Measurements from ENCODE around the gene SLC10A6.

The SLC10A6 gene

DNA sequence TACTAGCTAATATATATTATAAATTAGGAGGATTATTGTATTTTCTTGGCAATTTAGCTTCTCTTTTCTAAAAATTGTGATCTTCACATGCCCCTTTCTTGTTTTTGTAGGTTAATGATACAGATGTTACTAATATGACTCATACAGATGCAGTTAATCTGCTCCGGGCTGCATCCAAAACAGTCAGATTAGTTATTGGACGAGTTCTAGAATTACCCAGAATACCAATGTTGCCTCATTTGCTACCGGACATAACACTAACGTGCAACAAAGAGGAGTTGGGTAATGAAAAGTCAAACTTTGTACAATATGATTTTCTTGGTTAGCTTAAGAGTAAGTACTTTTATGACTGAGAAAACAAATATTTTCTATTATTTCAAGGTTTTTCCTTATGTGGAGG is 74.1 kb downstream of the SLC10A6 start:
- DNase-seq = no peak

Measured in NCI-H524 (cell line).